Lung (tissue), 12 donors: Measurements from ENCODE around the gene SFR1. TPM values are rescaled to one million over a fixed set of nuclear protein-coding genes. Genes with fewer than 3 reads are reported as not detected.

Experiments used
- ATAC-seq: fragments of 200-7000 bp; cut with Tn5 transposase; one replicate; pipeline ENCODE4 v1.9.1; 2020; ENCODE audit warnings: moderate number of reproducible peaks; ENCODE audit not compliant: insufficient read depth, low FRiP score
- DNase-seq, 3 donors: peaks; one replicate each; pipeline ENCODE4 v3.0.0-alpha.2; 2013 to 2017
- H3K27ac ChIP-seq, 2 donors: one replicate each; pipeline ENCODE4 v1.5.1; 2013; ENCODE audit warnings: mild to moderate bottlenecking in 2 of 2, moderate library complexity in 2 of 2, control low read depth in 1 of 2, inconsistent platforms in 1 of 2, low read depth in 1 of 2, low read length in 1 of 2
- H3K27me3 ChIP-seq, 3 donors: one replicate each; pipeline ENCODE4 v1.5.1; 2013; ENCODE audit warnings: low read length in 2 of 3; ENCODE audit not compliant: control insufficient read depth in 3 of 3, insufficient read depth in 3 of 3
- H3K36me3 ChIP-seq, 4 donors: one replicate each; pipeline ENCODE4 v1.5.1; 2013; ENCODE audit warnings: low read length in 4 of 4, mild to moderate bottlenecking in 1 of 4, moderate library complexity in 1 of 4; ENCODE audit not compliant: control insufficient read depth in 4 of 4, insufficient read depth in 4 of 4
- H3K4me1 ChIP-seq, 5 donors: one replicate each; pipeline ENCODE4 v1.5.1; 2013; ENCODE audit warnings: low read length in 5 of 5, mild to moderate bottlenecking in 2 of 5, moderate library complexity in 1 of 5; ENCODE audit not compliant: control insufficient read depth in 5 of 5, insufficient read depth in 5 of 5
- H3K4me3 ChIP-seq: one replicate; pipeline ENCODE4 v1.5.1; 2013; ENCODE audit warnings: mild to moderate bottlenecking, control low read depth, moderate library complexity
- H3K9ac ChIP-seq, 2 donors: one replicate each; pipeline ENCODE4 v1.5.1; 2013; ENCODE audit warnings: low read length in 2 of 2, control low read depth in 1 of 2; ENCODE audit not compliant: insufficient read depth in 1 of 2
- H3K9me3 ChIP-seq, 4 donors: one replicate each; pipeline ENCODE4 v1.5.1; 2013; ENCODE audit warnings: low read length in 3 of 4, mild to moderate bottlenecking in 1 of 4, moderate library complexity in 1 of 4; ENCODE audit not compliant: control insufficient read depth in 4 of 4, insufficient read depth in 3 of 4
- WGBS, 2 donors: extraction: QIAGEN DNeasy Blood & Tissue Kit; methylation state at CpG; one replicate each; pipeline ENCODE4 v1.1.7; 2013; 5-methylcytosine and 5-hydroxymethylcytosine counted together
- polyA plus RNA-seq, 2 donors: library from polyadenylated mRNA; stranded (reverse); fragments of 200-250 nt; gene quantifications; one replicate each; pipeline ENCODE4 v1.2.1, GENCODE V29; 2013
- total RNA-seq, 2 donors: library from RNA; depleted of rRNA in 1 of 2; stranded (reverse); fragments of >200 nt in 1 of 2; gene quantifications; one replicate each; pipeline ENCODE4 v1.2.1, GENCODE V29; 2014 to 2021
- TF ChIP-seq, protein P1 (sequence below): IDR thresholded peaks from 2 replicates; pipeline ENCODE4 v1.5.1; 2012; ENCODE audit warnings: mild to moderate bottlenecking; ENCODE audit errors: control extremely low read depth, extremely low read depth
- donor health status: control.
- donor health status: control.
- donor health status: Bipolar disorder and iron deficiency.
- donor health status: healthy.
- donor health status: DM: yes; HTN: yes; CAD: no.

The SFR1 gene
- total and polyA plus RNA-seq, 4 donors = 6.4 to 9.9 (median 9.2) TPM

DNA sequence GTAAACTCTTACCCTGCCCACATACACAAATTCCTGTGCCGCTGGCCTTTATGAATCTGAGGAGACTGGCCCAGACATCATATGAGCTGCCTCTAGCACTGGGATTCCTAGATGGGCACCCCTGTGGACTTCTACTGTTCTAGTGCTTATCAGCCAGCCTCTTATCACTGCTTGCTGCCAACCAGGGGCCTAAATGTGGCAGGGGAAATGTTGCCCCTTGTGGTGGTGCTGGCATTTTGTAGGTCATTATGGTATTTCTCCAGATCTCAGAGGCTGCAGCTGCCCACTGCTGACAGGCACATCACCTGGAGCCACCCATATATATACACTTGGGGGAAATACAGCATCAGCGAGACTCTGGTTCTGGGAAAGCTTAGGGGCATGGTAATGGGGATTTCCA, 5.4 kb downstream of the SFR1 start:
- no peak overlapping the region for H3K4me3 ChIP-seq
- no peaks in the 10 kb centered on the region for H3K9me3 ChIP-seq
- H3K27ac ChIP-seq = no peak overlapping the region
- 86 to 89% methylated on average over 2 of the region's 2 CpGs for WGBS, 2 donors
- TF ChIP-seq, protein P1, sequence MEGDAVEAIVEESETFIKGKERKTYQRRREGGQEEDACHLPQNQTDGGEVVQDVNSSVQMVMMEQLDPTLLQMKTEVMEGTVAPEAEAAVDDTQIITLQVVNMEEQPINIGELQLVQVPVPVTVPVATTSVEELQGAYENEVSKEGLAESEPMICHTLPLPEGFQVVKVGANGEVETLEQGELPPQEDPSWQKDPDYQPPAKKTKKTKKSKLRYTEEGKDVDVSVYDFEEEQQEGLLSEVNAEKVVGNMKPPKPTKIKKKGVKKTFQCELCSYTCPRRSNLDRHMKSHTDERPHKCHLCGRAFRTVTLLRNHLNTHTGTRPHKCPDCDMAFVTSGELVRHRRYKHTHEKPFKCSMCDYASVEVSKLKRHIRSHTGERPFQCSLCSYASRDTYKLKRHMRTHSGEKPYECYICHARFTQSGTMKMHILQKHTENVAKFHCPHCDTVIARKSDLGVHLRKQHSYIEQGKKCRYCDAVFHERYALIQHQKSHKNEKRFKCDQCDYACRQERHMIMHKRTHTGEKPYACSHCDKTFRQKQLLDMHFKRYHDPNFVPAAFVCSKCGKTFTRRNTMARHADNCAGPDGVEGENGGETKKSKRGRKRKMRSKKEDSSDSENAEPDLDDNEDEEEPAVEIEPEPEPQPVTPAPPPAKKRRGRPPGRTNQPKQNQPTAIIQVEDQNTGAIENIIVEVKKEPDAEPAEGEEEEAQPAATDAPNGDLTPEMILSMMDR = no peak
- H3K27me3 ChIP-seq = no peaks in the 10 kb centered on the region
- no peak for ATAC-seq
- no peak overlapping the region for H3K9ac ChIP-seq
- H3K4me1 ChIP-seq = peaks cover 0 to 8% (median 0%) of the 10 kb centered on the region in 5 donors
- peak in 1 of 3 donors; percentile 12 for DNase-seq
- no peaks in the 10 kb centered on the region for H3K36me3 ChIP-seq

DNA sequence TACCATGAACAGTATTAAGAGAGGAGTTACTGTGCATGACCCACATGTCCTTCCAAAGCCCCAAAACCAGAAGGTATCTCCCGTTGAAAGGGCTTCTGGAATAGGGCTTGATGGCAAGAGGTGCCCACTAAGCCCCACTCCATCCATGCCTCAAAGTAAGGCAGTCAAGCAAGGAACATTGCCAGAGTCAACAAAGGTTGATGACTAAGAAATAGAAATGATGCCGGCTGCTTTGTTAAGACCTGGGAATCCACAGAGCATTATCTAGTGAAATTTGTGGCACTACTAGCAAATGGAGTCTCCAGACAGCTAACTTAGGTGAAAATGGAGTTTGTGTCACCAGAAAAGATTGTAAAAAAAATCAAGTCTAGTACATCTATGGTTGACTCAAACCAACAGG, 6.2 kb downstream of the SFR1 start:
- Histone ChIP-seq H3K27me3 (no peaks in the 10 kb centered on the region), H3K9me3 (no peaks in the 10 kb centered on the region), H3K9ac (no peak overlapping the region), H3K27ac (no peak overlapping the region), H3K36me3 (no peaks in the 10 kb centered on the region), H3K4me3 (no peak overlapping the region), H3K4me1 (peaks cover 0 to 4% (median 0%) of the 10 kb centered on the region in 5 donors)
- DNase-seq = no peak
- TF ChIP-seq, protein P1 = no peak
- ATAC-seq = no peak
- WGBS, 2 donors = 82 to 95% methylated on average over 2 of the region's 2 CpGs

DNA sequence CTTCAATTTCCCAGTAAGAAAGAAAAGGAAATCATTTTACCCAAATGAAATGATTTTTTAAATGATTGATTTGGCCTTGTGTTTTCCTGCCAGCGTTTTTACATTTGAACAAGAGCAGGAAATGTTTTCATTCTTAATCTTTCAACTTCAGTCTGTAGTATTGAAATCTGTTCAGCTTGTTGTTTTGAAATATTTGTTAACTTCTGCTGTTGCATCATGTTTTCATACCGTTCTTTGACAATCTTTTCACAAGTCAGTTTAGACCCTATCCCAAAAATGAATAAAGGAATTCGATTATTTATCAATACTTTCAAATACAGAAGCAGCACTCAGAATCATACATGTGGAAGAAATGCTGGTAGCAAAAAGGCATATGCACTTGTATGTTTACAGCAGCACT, 8.1 kb downstream of the SFR1 start:
- Histone ChIP-seq H3K27me3 (no peaks in the 10 kb centered on the region), H3K4me3 (no peak overlapping the region), H3K4me1 (peaks cover 0 to 4% (median 0%) of the 10 kb centered on the region in 5 donors), H3K9ac (no peak overlapping the region), H3K36me3 (no peaks in the 10 kb centered on the region), H3K27ac (no peak overlapping the region), H3K9me3 (no peaks in the 10 kb centered on the region)
- ATAC-seq = no peak
- TF ChIP-seq, protein P1 = no peak
- DNase-seq = no peak
- WGBS, 2 donors = 37 to 39% methylated on average over 3 of the region's 3 CpGs

DNA sequence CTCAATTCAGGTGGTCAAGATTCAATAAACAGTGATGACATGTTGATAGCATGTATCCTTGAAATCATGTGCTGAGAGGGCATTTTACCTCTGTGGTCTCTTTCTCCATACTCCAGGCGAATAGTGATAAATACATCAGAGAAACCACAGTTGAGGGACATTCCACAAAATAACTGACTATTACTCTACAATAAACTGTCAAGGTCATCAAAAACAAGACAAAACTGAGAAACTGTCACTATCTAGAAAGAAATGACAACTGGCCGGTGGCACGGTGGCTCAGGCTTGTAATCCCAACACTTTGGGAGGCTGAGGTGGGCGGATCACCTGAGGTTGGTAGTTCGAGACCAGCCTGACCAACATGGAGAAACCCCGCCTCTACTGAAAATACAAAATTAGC, 16.2 kb downstream of the SFR1 start:
- TF ChIP-seq, protein P1 = no peak
- 95% methylated on average over 6 of the region's 6 CpGs for WGBS, 2 donors
- no peaks in the 10 kb centered on the region for H3K36me3 ChIP-seq
- H3K27ac ChIP-seq = no peak overlapping the region
- H3K4me1 ChIP-seq = no peaks in the 10 kb centered on the region
- no peak overlapping the region for H3K9ac ChIP-seq
- ATAC-seq = no peak
- no peaks in the 10 kb centered on the region for H3K27me3 ChIP-seq
- H3K9me3 ChIP-seq = no peaks in the 10 kb centered on the region
- DNase-seq = no peak
- no peak overlapping the region for H3K4me3 ChIP-seq
